Left renal cortex interstitium (tissue), 4 donors: ENCODE measurements around the gene FAM149B1. TPM values are rescaled to one million over a fixed set of nuclear protein-coding genes. Genes with fewer than 3 reads are reported as not detected.
"Not testable (repeated sequence)": the region's sequence is repeated elsewhere in the genome, so short reads cannot be mapped to it uniquely, and the experiment has no call there.

Source experiments
- DNase-seq, 4 donors: peaks; one replicate each; pipeline ENCODE4 v3.0.0-alpha.2; 2013; ENCODE audit warnings: low read depth in 4 of 4, low spot score in 2 of 4, missing footprints in 1 of 4
- polyA plus RNA-seq, 4 donors: library from polyadenylated mRNA; unstranded; fragments of 120-200 nt; gene quantifications; one replicate each; pipeline ENCODE4 v1.2.1, GENCODE V29; 2013; ENCODE audit not compliant: insufficient read length in 4 of 4

The FAM149B1 gene
- polyA plus RNA-seq, 4 donors = 33.4 to 56.7 (median 46.6) TPM

DNA sequence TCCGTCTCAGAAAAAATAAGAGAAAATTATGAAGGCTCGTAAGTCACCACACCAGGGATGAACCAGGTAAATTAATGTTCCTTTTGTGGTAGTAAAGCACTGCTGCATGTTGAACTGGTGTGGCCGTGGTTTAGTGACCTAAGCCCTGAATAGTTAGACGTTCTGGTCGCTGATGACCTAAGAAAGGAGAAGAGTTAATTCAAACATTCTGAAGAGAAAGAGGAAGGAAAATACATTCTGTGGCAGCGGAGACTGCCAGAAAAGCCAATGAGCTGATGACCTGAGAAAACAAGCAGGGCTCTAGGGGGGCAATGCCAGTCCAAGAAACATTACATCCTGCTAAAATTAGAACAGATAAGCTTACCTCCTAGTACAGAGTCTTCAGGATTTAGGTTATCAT, 61.6 kb downstream of the FAM149B1 start:
- no peak for DNase-seq

GRCh38 chr10:73232887-73233286, 65.0 kb downstream of the FAM149B1 start:
- DNase-seq = no peak

DNA sequence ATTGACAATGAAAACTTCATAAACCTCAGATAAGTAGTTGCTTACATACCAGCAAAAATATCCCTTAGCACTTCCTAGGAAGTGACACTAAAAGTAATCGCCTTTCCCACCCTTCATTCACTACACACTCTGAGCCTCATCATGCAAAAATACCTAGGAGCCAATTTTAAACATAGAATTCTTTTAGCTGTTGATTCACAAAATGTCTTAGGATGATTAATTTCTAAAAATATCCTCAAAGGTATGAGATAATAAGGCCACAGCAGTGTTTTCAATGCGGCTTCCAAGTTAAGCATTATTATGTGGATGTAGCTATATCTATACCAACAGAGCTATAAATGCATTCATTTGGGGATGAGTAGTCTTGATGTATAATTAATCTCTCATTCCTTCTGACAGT, 66.0 kb downstream of the FAM149B1 start:
- DNase-seq = no peak

DNA sequence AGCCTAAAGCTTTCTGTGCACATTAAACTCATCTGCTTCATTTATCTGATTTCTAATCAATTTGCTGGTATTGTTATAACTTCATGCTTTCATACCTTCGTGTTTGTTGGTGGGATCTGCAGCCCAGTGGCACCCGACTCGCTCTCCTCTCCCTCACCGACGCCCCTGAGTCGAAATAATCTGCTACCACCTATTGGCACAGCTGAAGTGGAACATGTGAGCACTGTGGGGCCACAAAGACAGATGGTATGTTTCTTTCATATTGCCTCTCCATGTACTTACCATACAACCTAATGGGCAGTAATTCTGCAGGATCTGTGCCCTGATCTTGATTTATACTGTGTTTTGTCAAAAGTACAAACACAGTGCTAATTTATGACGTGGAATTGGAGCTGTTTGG, 66.8 kb downstream of the FAM149B1 start:
- DNase-seq = no peak

GRCh38 chr10:73238990-73239566, 71.2 kb downstream of the FAM149B1 start:
- no peak for DNase-seq

DNA sequence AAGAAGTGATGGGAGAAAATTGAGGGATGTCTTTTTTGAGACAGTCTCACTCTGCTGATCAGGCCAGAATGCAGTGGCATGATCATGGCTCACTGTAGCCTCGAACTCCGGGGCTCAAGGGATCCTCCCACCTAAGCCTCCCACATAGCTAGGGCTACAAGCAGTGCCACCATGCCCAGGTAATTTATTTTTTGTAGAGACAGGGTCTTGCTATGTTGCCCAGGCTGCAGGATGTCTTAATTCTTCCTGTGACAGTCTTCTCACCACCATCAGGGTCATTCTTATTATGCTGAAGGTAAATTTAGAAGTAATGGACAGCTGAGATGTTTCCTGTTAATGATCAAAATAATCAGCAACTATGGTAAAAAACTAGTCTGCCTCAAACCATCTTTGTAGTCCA, 72.0 kb downstream of the FAM149B1 start:
- no peak for DNase-seq

- no peak for DNase-seq
These were observed 77.1 kb downstream of the FAM149B1 start for GRCh38 chr10:73244866-73245477.

DNA sequence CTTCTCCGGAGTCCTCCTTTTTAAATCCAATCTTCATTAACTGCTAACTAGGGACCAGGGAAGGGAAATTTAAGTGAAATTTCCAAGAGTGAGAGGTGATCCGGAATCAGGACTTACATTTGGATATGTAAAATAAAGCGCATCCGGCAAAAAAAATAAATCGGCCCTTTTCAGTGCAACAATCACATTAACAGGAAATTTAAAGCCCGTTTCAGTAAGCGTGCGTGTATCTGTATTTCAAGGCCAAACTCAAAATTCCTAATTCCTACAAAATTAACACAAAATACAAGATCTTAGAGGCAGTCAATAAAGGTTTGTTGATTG, 78.4 kb downstream of the FAM149B1 start:
- no peak for DNase-seq

- DNase-seq = peak; percentile 83 to 94 (median 91)
These were observed 79.0 kb downstream of the FAM149B1 start, which contains the start of gene DNAJC9 for GRCh38 chr10:73246646-73247508. TSS of gene DNAJC9 (minus strand) at chr10:73247255. CDS start at chr10:73247189, 66 bp downstream.

- no peak for DNase-seq
These were observed 79.8 kb downstream of the FAM149B1 start for GRCh38 chr10:73247509-73248258.

- DNase-seq = no peak
These were observed 80.4 kb downstream of the FAM149B1 start for GRCh38 chr10:73248259-73248724.

DNA sequence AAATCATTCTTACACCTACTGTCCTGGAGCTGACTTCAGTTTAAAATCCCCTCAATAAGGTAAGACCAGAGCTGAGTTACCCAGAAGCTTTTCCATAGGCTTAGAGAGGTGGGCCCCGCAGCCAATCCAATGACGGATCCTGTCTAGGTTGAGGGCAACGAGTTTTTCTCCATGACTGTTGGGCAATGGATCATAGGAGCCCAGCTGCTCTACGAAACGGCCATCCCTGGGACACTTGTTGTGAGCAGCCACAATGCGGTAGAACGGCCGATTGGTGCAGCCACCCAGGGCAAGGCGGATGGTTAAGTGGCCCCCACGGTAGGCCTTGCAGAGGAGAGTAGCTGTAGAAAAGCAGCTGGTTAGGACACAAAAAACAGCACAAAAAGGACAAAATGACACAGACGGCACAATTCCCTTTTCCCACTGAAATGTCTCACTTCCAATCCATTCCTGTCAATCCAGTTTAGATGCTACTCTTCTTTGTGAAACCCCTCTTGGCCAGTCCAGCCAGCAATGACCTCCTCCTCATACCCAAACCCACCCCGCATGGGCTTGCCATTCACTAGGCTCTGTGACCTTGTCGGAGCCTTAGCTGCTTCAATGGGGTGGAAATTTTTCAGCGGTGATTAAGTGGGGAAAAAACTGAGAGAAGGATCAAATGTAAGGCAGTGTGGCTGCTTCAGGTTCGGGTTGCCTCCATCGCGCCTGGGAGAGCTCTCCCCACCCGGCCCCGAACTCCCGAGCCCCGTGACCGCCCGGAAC, 83.9 kb downstream of the FAM149B1 start:
- no peak for DNase-seq

DNA sequence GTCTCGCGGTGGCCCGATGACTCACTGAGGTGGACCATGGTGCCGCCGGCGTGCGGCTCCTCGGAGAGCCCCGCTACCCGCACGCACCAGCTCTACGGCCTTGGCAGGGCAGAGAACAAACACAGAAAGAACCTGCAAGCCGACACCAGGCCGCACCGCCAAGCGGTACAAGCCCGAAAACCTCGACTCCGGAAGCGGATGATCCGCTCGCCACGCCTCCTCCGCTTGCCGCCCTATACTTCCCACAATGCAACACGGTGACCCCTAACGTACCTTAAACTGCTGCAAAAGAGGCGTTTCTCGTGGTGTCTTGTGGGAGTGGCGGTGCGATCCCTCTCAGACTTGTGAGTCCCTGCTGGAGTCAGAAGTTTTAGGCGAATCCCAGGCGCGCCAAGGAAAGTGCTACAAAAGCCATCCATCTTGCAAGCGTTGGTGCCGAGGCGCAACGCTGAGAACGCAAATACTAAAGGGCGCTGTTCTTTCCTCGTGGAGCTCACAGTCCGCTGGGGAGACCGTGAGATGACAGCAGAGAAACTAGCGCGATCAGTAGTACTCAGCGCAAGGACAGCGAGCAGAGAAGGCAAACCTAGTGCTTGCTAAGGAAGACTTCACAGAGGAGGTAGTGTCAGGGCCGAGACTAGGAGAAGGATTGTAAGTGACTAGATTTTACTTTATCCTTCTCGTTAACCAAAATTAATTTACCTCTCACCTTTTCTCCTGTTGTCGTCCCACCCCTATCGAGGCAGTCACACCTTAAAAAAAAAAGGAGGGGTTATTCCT, 84.7 kb downstream of the FAM149B1 start, which contains the start of gene MRPS16:
Gene MRPS16 (minus strand): TSS at position 200 of the 780 bp plus-strand sequence. CDS start 162 bp downstream, at position 38.
- DNase-seq = peak; percentile 86 to 96 (median 88)

DNA sequence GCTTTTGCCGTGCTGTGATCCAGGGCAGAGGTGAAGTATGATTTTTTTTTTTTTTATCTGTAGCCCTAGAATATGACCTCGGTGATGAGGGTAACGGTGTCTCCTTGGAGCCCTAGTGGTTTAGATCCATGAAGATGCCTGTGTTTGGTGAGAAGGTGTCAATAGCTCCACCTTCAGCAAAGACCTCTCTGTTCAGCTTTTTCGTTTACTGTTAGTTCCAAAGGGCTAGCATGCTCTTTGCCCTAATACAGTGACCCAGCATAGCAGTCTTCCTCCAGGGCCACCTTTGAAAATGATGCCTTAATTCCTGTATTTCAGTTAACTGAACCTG, 85.3 kb downstream of the FAM149B1 start:
- no peak for DNase-seq

DNA sequence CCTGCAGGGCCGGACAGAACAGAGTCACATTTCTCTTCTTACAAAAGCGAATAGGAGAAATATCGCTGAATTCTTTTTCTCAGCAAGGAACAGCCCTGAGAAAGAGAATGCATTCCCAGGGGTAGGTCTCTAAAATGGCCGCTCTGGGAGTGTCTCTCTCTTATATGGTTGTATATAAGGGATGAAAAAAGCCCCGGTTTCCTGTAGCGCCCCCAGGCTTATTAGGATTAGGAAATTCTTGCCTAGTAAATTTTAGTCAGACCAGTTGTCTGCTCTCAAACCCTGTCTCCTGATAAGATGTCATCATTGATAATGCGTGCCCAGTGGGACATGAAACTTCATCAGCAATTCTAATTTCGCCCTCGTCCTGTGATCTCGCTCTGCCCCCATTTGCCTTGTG, 90.7 kb downstream of the FAM149B1 start:
- not testable (repeated sequence) for DNase-seq

GRCh38 chr10:73261362-73261995, 93.6 kb downstream of the FAM149B1 start:
- no peak for DNase-seq

DNA sequence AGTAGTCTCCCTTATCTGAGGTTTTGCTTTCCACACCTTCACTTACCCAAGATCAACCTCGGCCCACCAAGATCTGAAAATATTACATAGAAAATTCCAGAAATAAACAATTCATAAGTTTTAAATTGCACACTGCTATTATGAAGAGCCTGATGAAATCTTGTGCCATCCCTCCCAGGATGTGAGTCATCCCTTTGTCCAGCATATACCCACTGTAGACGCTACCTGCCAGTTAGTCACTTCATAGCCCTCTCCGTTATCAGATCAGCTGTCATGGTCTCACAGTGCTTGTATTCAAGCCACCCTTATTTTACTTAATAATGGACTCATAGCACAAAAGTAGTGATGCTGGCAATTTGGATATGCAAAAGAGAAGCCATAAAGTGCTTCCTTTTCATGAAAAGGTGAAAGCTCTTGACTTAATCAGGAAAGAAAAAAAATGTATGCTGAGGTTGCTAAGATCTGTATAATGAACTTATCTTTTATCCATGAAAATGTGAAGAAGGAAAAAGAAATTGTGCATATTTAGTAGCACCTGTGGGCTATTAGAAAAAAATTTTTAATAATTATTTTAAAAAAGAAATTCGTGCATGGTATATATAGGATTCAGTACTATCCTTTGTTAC, 94.3 kb downstream of the FAM149B1 start:
- DNase-seq = no peak

GRCh38 chr10:73262880-73263555, 95.1 kb downstream of the FAM149B1 start:
- no peak for DNase-seq
